Superior temporal gyrus (tissue), 1 donor: Measurements from ENCODE around the gene COL1A2.

Experiments used
- DNase-seq: peaks from one replicate; pipeline ENCODE4 v3.0.0-alpha.2; 2016; ENCODE audit errors: extremely low spot score

COL1A2 gene

DNA sequence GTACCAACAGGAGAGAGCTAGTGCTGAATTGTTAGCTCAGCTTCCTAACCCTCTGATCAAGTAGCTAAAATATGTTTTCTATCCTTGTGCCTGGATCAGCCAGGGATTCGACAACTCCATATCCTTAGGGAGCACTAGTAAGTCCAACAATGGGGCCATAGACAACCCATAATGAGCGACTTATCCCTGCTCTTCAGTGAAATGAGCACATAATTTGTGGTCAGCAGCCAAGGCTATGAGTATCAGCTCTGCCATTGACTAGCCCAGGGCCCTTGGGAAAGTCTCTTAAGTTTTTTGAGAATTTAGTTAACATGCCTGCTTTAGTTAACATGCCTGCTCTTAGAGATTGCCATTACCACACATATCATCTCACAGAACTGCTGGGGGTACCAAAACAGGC lies 39.3 kb downstream of the COL1A2 start:
- DNase-seq = no peak

DNA sequence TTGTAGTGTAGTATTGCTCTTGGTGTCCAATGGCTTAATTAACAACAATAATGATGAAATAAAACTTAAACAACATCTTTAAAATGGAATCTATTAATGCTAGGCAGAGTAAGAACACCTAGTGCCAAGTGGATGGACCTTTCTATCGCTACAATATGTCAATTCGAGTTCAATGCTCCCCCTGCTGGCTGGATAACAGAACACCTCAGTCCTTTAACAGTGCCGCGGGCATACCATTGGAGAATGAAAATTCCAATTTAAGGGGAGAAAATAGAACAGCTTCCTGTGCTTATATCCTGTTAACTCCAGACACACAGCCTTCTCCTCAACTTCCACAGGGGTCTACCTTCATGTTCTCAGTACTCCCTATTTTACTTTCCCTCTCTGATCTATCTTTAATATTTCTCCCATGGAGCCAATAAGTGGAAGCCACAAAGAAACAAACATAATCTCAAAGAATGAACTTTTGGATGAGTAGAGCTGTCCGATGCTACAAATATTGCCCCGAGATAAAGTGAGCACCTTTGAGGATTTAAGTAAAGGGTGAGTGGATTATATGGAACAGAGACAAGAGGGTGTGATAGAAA lies 41.4 kb downstream of the COL1A2 start:
- peak; percentile 89 for DNase-seq

DNA sequence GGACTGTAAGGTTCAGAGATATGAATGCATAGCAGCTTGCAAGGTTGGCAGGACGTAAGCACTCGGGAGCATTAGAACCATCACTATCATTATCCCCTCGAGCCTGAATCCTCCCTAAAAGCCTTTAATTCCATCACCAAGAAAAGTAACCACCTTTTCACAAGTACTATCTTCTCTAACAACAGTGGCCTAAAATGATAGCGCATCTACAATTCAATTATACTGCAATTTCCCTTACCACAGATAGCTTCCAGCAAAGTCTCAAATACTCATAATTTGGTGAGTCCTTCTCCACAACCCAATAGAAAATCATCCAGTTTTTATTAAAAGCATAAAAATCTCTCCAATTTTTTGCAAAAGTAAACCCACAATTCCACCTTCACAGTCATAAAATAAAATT lies 42.0 kb downstream of the COL1A2 start:
- no peak for DNase-seq

DNA sequence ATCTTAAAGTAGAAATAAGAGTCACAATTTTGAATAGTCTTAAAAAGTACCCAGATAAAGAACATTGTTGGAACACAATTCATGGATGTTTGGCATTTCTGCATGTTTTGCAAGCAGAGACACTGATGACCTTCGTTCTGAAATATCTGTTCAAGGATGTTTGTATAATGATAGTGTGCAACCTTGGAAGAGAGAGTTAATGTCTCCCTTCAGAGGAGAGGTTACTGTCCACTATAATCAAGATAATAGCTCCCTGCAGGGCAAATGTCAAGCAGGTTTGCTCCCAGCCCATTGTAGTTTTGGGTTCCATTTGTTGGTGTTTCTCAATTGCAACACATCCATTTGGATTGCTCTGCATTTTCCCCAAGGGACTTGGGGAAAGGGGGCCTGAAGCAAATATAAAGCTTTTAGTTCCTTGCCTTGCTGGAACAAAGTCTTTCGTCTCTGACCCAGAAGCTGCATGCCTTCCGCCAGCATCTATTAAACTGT lies 45.2 kb downstream of the COL1A2 start:
- no peak for DNase-seq

DNA sequence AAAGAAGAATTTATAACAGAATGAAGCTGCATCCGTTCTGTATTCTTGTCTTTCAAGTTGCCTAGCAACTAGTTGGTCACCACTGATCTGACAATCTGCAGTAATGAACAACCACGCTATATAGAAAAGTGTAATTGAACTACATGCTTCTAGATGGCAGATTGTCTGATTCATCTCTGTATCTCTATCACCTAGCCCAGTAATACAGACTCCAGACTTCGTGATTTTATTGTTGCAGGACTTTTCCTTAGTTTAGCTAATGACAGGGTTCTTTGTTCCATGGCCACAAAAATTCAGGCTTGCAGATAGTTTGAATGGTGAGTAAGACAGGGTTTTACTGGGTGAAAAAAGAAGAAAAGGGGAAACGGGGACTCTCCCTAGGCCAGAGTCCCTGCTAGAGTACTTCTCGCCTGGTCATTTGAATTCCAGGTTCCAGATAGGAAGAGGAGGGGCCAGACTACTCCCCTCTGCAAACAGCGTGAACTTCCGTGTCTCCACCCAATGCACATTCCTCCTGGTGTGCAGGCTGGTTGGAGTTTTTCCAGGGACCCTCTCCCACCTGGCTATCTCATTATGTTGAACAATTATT lies 45.9 kb downstream of the COL1A2 start:
- DNase-seq = no peak

DNA sequence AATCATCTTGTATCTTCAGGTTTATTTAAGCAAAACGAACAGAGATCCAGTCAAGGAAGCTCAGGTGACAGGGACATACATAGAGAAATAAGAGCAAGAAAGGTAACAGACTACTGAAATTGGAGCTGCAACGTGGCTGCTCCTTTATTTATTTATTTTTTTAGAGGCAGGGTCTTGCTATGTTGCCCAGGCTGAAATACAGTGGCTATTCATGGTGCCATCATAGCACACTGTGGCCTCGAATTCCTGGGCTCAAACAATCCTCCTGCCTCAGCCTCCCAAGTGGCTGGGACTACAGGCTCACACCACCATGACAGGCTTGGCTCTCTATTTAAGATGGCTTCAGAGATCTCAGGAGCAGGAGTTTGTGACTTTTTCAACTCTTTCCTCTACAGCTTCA lies 46.4 kb downstream of the COL1A2 start:
- DNase-seq = no peak

DNA sequence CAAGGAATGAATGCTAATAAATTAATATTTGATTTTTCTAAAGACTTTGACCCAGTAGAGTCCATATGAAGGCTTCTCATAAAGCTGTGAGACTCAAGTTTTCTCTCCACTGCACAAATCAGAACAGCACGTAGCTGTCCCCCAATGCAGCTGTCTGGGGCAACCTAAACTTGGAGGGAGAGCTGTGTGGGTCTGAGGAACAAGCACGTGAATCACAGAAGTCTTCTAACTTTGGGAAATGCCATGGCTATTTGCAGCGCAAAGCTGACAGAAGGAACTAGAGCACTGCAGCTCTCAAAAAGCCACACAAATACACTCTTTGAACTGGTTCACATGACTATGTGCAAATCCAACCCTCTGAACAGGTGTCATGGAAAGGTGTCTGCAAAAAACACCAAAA lies 47.9 kb downstream of the COL1A2 start:
- DNase-seq = no peak

DNA sequence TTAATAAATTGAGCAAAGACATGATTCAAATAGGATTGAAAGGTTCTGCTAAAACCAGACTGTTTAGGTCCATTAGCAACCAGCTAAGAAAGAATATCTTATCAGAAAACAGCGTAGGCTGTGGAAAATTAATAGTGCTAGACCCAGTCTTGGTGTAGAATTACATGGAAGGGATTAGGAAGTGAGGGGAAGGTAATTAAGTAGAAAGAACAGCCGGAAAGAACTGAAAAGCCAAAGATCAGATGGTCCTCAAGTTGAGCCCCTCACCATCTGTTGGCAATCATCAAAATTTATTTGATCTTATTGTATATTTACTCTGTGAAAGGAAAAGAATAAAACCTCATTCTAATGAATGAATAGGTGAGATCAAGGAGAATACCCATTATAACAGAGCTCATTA lies 50.1 kb downstream of the COL1A2 start:
- no peak for DNase-seq

DNA sequence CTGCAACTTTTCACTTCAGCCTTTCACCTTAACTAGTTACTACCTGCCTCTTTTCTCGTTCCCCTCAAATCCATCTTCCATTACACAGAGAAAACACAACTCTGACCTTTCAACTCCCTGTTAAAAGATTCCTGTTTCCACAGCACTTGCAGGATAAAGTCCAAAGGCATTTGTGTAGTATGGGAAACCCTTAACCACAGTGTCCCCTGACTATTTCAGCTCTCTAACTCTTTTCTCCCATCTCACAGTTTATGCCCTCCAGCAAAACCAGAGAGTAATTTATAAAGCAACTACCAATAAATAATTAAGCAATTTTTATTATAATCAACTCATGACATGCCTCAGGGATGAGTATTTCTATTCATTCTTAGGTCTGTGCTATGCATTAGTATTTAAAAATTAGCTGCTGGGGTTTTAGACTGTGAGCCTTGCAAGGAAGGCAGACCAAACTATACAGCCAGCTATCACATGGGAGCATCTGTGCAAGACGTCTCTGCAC lies 51.0 kb downstream of the COL1A2 start:
- no peak for DNase-seq

DNA sequence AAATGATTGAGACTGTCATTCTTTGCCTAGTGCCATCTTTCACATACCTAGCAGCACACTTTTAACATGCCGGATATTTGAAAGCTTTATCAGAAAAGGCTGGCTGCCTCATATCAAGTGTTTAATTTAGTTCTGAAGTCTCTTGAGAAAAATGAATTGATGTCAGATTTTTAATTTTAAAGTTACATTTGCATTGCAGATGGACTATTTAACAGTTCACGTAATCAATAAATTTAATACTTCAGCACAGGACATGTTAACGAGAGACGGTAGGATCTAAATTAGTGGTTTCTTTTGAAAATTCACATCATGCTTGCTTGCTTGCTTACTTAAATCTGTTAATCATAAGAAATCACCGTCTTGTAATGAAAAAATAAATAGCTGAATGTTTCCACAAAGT lies 51.6 kb downstream of the COL1A2 start:
- DNase-seq = no peak

DNA sequence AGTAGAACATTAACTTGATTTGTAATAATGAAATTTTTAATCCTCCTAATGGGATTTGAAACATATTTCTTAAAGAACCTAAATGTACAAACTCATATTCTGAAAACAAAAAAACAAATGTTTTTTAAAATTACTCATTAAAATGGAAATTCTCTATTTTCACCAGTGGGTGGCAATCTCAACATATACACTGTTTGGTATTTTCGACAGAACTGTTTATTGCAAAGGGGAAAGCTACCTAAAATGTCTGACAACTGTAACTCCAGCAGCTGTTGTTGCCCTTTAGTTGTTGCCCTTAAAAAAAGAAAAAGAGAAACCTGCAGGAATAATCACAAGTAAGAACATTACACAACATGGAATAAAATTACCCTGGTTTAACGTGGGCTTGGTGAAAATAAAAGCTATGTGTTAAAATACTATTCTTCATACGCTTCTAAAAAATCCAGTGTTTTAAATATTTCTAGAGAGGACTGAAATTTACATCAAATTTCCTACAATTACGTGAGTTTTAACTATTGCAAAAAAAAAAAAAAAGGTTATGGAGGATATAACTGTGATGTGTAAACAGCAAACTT lies 54.5 kb downstream of the COL1A2 start:
- peak; percentile 84 for DNase-seq

DNA sequence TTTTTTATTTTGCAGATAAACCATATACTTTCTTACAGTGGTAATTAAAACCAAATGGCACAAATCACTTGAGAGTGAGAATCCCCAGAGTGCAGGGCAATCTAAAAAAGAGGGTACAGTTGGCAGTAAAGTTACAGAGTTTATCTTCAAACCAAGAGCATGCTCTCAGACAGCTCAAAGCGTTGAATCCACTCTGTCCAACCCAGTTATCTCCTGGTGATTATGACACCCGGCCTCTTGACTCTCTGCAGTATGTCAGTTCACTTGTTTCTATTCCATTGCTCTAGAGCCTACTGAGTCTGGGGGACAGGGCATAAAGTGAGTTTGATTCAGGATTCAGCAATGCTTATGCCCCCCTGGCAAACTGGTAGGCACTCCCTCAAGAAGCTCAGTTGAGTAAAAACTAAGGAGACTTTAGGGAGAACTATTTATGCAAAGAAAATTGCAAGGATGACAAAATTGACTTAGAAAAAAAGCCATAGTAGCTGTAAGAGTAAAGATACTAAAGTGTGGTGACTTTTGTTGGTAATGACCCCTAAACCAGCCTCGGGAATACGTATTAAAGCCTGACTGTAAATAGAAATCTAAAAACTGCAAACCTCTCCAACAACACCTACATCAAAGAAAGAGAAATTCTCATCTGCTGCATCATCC lies 55.5 kb downstream of the COL1A2 start:
- DNase-seq = no peak

DNA sequence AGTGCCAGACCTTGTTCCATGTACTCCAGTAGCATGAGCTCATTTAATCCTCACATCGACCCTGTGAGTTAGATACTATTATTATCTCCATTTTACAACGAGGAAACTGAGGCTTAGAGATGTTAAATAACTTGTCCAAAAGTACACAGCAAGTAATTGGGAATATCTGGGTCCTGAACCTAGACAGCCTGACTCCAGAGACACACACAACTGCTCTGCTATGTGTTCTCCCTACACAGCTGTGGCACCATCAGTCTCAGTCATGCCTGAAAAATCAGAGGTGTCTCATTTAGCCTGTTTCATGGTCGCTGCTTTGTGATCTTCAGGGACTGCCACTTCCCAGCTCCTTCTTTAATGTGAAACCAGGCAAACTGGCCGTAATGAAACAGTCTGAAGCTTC lies 56.5 kb downstream of the COL1A2 start:
- DNase-seq = no peak

DNA sequence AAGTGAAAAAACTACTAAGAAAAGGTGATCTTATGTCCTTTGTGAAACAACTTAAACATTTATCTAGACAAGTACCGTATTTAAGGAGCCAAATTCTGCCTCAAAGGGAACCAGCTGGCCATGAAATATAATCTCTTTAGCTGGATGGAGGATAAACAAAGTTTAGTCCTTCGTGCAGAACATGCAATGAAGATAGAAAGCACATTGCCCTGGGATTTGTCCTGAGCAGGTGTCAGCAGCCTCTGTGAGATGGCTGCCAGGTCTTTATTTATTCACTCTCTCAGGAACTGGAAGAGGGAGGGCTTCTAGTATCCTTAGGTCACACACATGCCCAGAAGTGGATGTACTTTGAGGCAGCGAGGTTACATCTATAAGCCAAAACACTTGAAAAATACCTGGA lies 57.5 kb downstream of the COL1A2 start:
- DNase-seq = no peak

DNA sequence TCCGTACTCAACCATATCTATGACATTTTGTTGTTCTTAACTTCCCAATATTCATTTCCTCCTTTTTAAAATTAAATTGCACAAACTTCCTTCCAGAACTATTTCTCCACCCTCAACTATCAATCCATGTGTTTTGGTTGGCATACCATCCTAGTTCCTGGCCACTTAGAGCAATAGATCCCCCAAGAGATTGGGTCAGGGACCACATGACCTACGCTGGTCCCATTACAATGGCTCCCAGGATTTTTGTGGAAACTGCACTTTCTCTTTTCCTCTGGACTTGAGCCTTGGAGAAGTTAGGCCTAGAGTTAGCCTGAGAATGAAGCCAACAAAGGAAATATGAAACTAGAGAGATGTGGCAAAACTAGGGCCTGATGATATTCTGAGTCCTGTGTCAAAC lies 59.2 kb downstream of the COL1A2 start:
- DNase-seq = no peak

DNA sequence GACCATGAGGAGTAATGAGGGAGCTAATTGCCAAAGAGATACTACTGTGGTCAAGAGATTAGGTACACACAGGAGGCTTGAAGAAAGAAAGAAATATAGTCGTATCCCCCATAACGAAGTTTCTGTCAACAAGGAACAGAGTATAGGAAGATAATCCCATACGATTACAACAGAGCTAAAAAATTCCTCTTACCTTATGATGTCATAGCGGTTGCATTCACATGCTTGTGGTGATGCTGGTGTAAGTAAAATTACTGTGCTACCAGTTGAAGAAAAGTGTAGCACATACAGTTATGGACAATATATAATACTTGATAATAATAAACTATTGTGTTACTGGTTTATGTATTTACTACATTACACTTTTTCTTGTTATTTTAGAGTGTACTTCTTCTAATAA lies 63.3 kb downstream of the COL1A2 start:
- DNase-seq = no peak

DNA sequence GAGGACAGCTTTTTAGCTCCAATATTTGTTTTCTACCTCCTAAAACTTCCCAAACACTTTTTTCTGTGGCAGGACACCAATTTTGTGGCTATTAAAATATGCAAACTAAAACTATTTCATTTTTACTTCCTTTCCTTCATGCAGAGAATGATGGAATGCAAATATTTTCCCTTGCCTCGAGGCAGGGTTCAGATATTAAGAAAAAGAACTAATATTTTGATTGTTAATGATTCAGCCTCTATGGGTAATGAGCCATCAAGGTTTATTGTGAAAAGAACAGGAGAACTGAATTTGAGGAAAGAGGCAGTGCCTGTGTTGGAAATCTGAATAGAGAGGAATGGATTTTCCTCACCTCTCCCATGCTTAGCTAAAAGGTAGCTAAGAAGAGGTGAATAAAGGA lies 71.8 kb downstream of the COL1A2 start:
- DNase-seq = no peak

DNA sequence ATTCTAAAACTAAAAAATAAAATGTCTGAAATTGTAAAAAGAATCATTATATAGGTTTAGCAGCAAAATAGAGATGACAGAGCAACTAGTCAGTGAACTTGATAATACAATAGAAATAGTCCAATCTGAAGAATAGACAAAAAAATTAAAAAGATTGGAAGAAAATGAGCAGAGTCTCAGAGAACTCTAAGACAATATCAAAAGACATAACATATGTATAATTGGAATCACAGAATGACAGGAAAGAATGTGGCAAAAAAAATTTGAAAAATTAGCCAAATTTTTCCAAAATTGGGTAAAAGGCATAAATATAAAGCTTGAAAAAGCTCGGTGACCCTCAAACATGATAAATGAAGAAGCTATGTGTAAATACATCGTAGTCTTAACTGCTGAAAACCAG lies 76.9 kb downstream of the COL1A2 start:
- no peak for DNase-seq

DNA sequence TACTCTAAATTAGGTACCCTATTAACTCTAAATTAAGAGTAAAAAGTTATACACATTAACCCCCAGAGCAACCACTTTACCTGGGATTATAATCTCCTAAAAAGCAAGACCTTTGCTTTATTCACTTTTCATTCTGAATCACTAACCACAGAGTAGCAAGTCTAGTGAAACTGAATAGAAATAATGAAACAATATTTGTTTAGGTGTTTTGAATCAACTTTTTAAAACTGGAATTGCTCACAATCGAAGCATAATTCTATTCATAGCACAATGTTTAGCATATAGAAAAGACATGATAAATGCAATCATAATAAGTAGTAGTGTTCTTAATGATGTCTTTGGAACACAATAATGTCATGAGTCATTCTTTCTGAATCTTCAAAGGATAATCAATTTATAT lies 77.9 kb downstream of the COL1A2 start:
- DNase-seq = no peak

DNA sequence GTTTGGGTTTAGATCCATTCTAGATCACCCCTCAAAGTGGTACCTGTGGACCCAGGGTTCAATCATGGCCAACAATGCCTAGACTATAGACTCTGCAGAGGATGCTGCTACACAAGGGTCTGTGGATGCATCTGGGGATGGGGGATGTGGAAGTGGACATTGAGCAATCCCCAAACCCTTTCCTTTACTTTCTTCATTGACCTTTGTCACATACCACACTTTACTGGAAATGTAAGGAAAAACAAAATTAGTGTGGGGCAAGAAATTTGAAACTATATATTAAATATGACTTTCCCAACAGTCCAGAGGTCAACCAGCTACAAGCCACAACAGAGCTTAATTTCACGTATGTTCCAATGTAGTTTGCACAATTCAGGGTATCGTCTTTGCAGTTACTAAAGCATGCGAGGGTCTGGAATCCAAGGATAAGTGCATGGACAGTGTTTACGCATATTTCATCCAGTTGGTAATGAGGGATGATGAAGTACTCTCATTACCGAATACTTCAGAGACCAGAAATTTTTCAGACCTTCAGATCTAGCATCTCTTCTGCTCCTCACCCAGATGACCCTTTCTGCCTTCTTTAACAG lies 81.7 kb downstream of the COL1A2 start:
- DNase-seq = no peak

DNA sequence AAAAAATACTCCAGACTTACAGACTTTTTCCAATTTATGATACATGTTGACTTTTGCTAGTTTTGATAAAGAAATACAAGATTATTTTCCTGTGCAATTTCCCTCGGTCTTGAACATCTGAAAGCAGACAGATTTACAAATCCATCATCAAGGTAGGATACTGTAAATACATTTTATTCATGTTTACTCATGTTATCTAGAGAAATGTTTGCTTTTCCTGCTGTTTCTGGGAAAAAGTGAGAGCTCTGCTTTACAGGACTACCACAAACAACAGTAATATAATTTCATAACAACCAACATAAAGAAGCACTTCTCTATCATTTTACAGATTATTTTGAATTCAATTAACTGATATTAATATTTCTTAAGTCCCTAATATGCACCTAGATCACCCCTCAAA lies 83.2 kb downstream of the COL1A2 start:
- no peak for DNase-seq

DNA sequence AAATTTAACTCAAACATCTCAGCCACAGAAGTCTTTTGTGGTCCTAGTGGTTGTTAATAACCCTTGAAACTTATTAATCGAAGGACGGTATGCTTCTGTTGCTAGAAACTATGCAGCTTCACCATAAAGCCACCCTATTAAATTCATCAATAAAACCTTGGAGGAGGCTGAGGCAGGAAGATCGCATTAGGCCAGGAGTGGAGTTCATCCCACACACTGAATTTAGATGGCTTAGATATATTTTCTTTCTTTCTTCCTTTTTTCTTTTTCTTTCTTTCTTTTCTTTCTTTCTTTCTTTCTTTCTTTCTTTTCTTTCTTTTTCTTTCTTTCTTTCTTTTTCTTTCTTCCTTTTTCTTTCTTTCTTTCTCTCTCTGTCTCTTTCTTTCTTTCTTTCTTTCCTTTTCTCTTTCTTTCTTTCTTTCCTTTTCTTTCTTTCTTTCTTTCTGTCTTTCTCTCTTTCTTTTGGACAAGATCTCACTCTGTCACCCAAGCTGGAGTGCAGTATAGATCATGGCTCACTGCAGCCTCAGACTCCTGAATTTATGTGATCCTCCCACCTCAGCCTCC lies 84.0 kb downstream of the COL1A2 start:
- DNase-seq = no peak
